GF-D8 (cell line): ENCODE results near the gene NOXA1.

Source experiments
- DNase-seq: peaks from one replicate; lab custom pipeline; 2025; lab: John Stamatoyannopoulos, UW

NOXA1 gene

DNA sequence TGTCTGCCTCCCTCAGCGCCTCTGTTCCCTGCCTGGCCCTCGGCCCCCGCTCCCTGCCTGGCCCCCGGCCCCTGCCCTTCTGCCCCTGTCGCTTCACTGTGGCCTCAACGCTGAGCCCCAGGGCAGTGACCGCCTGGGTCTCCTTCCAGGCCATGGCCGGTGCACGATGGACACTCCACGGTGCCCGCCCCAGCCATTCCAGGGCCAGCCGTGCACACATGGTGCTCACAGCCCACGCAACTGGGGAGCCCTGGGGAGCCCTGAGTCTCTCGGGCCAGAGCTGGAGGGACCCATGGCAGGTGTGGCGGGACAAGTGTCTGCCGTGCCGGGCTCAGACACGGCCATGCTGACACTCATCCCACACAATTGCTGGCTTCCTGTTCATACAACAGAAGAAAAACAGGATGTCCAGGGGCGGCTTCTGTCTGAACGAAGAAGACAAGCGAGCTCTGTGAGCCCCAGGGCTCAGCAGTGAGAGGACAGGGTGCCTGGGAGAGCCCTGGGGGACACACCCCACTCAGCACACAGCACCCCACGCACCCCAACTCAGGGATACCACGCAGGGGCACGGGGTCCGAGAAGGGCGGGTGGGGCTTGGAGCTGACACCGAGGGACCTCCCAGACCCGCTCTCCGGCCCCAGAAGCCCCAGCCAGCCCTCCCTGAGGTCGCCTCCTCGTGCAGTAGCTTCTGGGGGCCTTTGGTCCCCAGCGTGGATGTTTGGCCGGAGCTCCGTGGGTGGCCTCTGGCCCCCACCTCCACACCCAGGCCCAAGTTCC, 35.9 kb upstream of the NOXA1 start:
- DNase-seq = no peak

- DNase-seq = no peak
Observed at GRCh38 chr9:137387891-137388560, 35.2 kb upstream of the NOXA1 start.

GRCh38 chr9:137388589-137389427, 34.4 kb upstream of the NOXA1 start:
- DNase-seq = no peak

DNA sequence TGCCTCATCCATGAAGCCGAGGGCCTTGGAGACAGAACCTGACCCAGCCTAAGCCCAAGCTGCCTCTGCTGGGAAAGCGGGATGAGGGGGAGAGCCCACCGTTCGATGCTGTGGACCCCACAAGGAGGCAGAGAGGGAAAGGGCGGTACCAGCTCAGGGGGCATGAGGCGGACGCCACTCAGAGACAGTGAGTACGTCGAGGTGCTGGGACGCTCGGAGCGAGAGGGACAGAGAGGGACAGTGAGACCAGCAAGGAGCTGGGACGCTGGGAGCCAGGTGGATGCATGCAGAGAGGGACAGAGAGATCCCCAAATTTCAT, 33.8 kb upstream of the NOXA1 start:
- no peak for DNase-seq

GRCh38 chr9:137390553-137391410, 32.4 kb upstream of the NOXA1 start:
- DNase-seq = peak; percentile 58

DNA sequence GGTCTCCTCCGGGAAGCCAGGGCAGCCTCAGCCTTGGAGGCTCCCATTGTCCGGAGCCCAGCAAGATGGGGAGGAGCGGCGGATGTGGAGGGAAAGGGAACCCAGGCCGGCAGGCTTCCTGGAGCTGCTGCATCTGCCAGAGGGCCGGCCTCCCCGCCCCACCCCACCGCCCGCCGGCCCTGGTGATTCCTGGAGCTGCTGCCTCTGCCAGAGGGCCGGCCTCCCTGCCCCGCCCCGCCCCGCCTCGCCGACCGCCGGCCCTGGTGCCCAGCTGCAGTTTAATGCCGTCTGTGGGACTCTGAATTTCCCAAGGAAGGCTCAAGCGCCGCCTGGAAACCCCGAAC, 31.8 kb upstream of the NOXA1 start:
- no peak for DNase-seq

DNA sequence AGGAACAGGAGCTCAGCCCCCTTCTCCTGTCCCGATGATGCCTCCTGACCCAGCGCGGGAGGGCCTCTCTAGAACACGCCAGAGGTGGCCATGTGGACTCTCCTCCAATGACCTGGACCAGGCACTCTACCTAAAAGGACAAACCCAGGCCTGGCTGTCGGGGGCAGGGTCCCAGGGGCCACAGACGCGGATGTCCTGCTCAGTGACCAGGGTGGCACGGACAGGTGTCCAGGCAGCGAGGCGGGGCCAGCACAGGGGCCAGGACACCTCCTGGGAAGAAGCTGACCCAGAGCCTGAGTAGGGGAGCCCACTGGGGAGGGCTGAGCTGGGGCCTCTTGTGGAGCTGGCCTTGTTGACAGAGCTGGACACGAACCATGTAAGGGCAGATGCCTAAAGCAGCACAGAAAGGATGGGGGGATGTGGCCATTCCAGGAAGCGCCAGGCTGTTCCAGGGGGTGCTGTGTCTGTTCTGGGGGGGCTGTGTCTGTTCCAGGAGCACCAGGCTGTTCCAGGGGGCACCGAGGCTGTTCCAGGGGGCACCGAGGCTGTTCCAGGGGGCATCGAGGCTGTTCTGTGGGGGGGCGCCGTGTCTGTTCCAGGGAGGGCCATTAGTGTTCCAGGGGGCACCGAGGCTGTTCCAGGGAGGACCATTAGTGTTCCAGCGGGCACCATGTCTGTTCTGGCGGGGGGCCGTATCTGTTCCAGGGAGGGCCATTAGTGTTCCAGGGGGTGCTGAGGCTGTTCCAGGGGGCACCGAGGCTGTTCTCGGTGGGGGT, 30.8 kb upstream of the NOXA1 start:
- no peak for DNase-seq

DNA sequence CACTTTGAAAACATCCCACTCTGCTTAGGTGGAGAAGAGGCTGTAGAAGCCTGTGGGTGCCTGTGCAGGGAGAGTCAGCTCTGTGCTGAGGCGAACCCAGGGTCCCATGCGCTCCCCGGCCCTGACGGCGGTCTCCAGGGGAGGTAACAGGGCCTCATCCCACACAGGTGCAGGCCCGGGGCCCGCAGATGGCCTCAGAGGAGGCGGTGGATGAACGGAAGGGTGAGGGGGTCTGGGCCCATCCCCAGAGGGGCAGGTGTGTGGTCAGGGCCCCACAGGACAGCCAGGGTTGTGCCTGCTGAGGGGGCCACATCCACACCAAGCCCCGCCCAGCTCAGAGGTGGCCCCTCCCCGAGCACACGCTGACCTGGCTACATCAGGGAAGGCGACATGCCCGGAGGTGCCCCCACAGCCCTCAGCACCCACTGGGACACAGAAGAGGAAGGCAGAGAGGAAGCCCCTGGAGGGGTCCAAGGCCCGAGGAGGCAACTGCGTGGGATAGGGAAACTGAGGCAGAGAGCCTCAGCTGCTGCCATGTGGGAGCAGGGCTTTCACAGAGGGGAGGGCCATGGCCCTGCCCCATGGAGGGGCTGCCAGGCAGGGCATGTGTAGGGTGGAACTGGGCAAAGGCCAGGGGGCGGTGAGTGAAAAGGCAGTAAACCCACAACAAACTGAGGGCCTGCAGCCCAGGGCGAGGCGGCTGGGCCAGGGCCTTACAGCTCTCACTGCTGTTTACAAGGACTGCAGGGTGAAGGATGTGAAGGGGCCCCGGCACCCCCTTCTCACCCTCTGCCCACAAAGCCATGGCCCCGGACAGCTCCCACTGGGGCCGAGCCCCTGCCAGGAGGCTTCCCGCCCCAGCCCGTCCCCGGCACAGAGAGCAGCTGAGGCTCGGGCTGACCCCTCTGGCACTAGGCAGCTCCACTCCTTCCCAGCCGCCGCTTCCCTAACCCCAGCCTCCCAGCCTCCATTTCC, 29.7 kb upstream of the NOXA1 start:
- no peak for DNase-seq

GRCh38 chr9:137394866-137395665, 28.1 kb upstream of the NOXA1 start:
- no peak for DNase-seq

DNA sequence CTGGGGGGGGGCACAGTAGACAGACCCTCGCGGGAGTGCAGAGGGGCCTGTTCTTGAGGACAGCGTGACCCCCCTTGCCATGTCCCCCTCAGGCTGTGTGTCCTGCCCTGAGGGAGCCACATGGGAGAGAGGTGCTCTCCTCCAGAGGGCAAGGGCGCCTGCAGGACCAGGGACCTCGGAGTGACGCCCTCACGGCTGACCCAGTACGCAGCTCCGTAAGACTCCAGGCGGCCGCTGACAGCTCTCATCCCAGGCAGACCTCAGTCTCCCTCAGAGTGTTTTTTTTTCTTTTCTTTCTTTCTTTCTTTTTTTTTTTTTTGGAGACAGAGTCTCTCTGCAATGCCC, 27.6 kb upstream of the NOXA1 start:
- no peak for DNase-seq

DNA sequence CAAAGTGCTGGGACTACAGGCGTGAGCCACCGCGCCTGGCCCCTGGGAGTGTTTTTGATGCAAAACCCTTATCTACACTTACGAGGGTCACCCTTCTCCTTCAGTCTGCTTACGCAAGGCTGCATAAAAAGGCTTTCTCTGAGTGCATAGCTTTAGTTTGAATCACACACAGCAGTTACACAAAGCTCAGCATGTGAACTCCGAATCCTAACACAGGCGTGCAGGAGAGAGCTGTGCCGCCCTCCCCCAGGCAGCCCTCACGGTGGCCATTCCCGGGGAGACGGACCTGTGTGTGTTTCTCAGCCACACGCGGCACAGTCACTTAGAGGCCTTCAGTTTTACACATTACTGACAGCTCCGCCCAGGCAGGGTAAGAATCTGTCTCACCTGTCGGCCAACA, 27.0 kb upstream of the NOXA1 start:
- DNase-seq = no peak

GRCh38 chr9:137396634-137397367, 26.4 kb upstream of the NOXA1 start:
- DNase-seq = no peak

DNA sequence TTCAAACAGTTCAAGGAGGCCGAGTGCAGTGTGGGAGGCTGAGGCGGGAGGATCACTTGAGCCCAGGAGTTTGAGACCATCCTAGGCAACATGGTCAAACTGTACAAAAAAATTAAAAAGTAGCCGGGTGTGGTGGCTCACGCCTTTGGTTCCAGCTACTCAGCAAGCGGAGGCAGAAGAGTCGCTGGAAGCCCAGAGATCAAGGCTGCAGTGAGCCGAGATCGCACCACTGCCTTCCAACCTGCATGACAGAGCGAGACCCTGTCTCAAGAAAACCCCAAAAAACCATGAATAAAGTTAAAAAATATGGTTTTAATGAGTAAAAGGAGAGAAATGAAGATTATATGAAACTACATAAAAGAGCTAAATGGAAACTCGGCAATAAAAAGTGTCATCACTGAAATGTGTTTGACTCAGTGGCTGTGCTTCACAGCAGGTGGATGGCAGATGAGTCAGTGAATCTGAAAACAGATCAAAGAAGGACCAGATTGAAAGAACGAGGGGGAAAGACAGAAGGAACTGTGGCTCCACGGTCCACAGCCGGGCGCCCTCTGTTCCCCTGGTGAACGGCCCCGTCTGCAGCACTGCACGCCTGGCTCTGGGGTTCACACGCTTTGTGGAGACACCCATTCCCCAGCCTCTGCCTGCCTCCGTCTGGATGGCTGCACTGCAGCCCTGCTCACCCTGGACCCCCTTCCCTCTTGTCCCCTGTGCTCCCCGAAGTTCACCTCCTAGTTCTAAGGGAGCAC, 25.3 kb upstream of the NOXA1 start:
- DNase-seq = no peak

DNA sequence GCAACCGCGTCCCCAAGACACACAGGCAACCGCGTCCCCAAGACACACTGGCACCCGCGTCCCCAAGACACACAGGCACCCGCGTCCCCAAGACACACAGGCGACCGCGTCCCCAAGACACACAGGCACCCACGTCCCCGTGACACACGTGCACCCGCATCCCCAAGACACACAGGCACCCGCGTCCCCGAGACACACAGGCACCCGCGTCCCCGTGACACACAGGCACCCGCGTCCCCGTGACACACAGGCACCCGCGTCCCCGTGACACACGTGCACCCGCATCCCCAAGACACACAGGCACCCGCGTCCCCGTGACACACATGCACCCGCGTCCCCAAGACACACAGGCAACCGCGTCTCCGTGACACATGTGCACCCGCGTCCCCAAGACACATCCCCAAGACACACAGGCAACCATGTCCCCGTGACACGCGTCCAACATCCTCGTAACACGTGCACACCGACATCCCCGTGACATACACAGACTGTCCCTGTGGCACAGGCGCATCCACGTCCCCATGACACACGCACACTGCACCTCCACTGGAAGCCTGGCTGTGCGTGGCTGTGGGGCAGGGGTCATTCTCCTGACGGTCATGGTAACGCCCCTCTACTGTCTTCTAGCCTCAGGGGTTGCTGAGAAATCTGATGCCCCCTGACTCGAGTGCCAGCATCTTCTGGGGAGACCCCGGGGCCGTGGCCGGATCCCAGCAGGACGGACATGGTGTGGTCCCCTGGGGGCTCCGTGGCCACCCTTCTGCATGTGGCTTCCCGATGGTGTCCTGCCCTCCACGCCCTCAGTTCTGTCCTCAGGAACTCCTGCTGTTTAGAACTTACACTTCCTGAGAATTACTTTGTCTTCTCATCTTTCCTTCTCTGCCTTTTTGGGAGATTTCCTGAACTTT, 24.4 kb upstream of the NOXA1 start:
- DNase-seq = no peak

- DNase-seq = no peak
Observed at GRCh38 chr9:137402746-137403145, 20.4 kb upstream of the NOXA1 start.

- no peak for DNase-seq
Observed at GRCh38 chr9:137403269-137403668, 19.9 kb upstream of the NOXA1 start.
